ENCODE measurements around the gene SFMBT2. TPM values are rescaled to one million over a fixed set of nuclear protein-coding genes. Genes with fewer than 3 reads are reported as not detected.

Gene SFMBT2
- total RNA-seq, 1 experiment from 2014 or later: 7.4 TPM

DNA sequence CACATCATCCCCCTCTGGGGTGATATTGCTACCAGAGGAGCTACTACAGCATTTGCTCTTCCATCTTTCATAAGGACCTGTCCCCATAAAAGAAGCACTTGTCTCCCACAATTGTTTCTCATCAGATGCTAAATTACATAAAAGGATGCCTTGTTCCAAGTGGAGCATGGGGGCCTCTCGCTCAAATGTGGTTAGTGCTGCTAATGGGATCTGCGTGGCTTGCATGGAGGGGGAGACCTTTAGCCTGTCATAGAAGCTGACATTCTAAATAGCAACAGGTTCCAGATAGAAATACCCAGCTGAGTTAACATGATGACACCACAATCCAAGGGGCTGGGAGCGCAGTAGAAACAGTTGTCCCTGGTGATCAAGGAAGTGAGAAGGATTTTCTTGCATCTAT lies 257.9 kb downstream of the SFMBT2 start:
- H3K27ac Mint-ChIP-seq (ENCODE audit: low read depth, unreplicated experiment): no peak overlapping the region
- ChIA-PET CTCF (interaction anchor here (0.6 to 0.9 kb wide), 3 partner anchors 228 to 636 kb away, joined by 3 to 4 read pairs (median 3); no protein-coding TSS in a partner anchor), POLR2A (interaction anchor here (0.6 to 1.3 kb wide), 2 partner anchors 8 to 34 kb away, joined by 5 to 7 read pairs; no protein-coding TSS in a partner anchor)

GRCh38 chr10:7152341-7152740 lies 258.5 kb downstream of the SFMBT2 start:
- no peak overlapping the region for H3K27ac Mint-ChIP-seq (ENCODE audit: low read depth, unreplicated experiment)
- intact Hi-C loops (cut with micrococcal nuclease): no loop called here
- H3K27me3 Mint-ChIP-seq (ENCODE audit: insufficient read depth, unreplicated experiment): no peaks in the 10 kb centered on the region
- CTCF ChIA-PET: interaction anchor here (0.6 to 0.9 kb wide), 3 partner anchors 54 to 635 kb away, joined by 3 to 4 read pairs (median 3); no protein-coding TSS in a partner anchor
- no peak for DNase-seq (ENCODE audit: unreplicated experiment)
- POLR2A ChIA-PET: no interaction called here
- H3K4me3 Mint-ChIP-seq (ENCODE audit: unreplicated experiment): no peak overlapping the region
- no peaks in the 10 kb centered on the region for H3K36me3 Mint-ChIP-seq (ENCODE audit: insufficient read depth, unreplicated experiment)
- no peaks in the 10 kb centered on the region for H3K9me3 Mint-ChIP-seq (ENCODE audit: unreplicated experiment)
- BruUV-seq (replicated peaks): no TSS peak
- H3K4me1 Mint-ChIP-seq (ENCODE audit: insufficient read depth, unreplicated experiment): peaks cover 9% of the 10 kb centered on the region
- TF ChIP-seq, protein P1, sequence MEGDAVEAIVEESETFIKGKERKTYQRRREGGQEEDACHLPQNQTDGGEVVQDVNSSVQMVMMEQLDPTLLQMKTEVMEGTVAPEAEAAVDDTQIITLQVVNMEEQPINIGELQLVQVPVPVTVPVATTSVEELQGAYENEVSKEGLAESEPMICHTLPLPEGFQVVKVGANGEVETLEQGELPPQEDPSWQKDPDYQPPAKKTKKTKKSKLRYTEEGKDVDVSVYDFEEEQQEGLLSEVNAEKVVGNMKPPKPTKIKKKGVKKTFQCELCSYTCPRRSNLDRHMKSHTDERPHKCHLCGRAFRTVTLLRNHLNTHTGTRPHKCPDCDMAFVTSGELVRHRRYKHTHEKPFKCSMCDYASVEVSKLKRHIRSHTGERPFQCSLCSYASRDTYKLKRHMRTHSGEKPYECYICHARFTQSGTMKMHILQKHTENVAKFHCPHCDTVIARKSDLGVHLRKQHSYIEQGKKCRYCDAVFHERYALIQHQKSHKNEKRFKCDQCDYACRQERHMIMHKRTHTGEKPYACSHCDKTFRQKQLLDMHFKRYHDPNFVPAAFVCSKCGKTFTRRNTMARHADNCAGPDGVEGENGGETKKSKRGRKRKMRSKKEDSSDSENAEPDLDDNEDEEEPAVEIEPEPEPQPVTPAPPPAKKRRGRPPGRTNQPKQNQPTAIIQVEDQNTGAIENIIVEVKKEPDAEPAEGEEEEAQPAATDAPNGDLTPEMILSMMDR (IDR thresholded peaks at IDR 0.05; ENCODE audit: unreplicated experiment): no peak

More for the DNA sequence above, 257.9 kb downstream of the SFMBT2 start:
- Mint-ChIP-seq H3K9me3 (ENCODE audit: unreplicated experiment) (no peaks in the 10 kb centered on the region), H3K36me3 (ENCODE audit: insufficient read depth, unreplicated experiment) (no peaks in the 10 kb centered on the region), H3K4me3 (ENCODE audit: unreplicated experiment) (no peak overlapping the region), H3K4me1 (ENCODE audit: insufficient read depth, unreplicated experiment) (peaks cover 9% of the 10 kb centered on the region), H3K27me3 (ENCODE audit: insufficient read depth, unreplicated experiment) (no peaks in the 10 kb centered on the region)
- BruUV-seq (replicated peaks): no TSS peak
- TF ChIP-seq, protein P1 (IDR thresholded peaks at IDR 0.05; ENCODE audit: unreplicated experiment): no peak
- intact Hi-C loops (cut with micrococcal nuclease): no loop called here
- no peak for DNase-seq (ENCODE audit: unreplicated experiment)

- TF ChIP-seq, protein P1 (IDR thresholded peaks at IDR 0.05; ENCODE audit: unreplicated experiment): no peak
- ChIA-PET POLR2A (no interaction called here), CTCF (interaction anchor here (0.6 kb wide), 1 partner anchor 49 kb away, joined by 3 read pairs; no protein-coding TSS in a partner anchor)
- BruUV-seq (replicated peaks): no TSS peak
- H3K27me3 Mint-ChIP-seq (ENCODE audit: insufficient read depth, unreplicated experiment): peaks cover 1% of the 10 kb centered on the region
- no peak for DNase-seq (ENCODE audit: unreplicated experiment)
- no peak overlapping the region for H3K27ac Mint-ChIP-seq (ENCODE audit: low read depth, unreplicated experiment)
- H3K36me3 Mint-ChIP-seq (ENCODE audit: insufficient read depth, unreplicated experiment): no peaks in the 10 kb centered on the region
- H3K9me3 Mint-ChIP-seq (ENCODE audit: unreplicated experiment): no peaks in the 10 kb centered on the region
- H3K4me3 Mint-ChIP-seq (ENCODE audit: unreplicated experiment): no peak overlapping the region
- H3K4me1 Mint-ChIP-seq (ENCODE audit: insufficient read depth, unreplicated experiment): peaks cover 9% of the 10 kb centered on the region
- intact Hi-C loops (cut with micrococcal nuclease): no loop called here
Measured at GRCh38 chr10:7151538-7151937, 259.3 kb downstream of the SFMBT2 start.

- ChIA-PET CTCF (interaction anchor here (0.6 kb wide), 1 partner anchor 11 kb away, joined by 3 read pairs; no protein-coding TSS in a partner anchor), POLR2A (interaction anchor here (1.0 kb wide), 1 partner anchor 8 kb away, joined by 3 read pairs; no protein-coding TSS in a partner anchor)
- H3K4me3 Mint-ChIP-seq (ENCODE audit: unreplicated experiment): no peak overlapping the region
- H3K27me3 Mint-ChIP-seq (ENCODE audit: insufficient read depth, unreplicated experiment): peaks cover 13% of the 10 kb centered on the region
- peaks cover 9% of the 10 kb centered on the region for H3K4me1 Mint-ChIP-seq (ENCODE audit: insufficient read depth, unreplicated experiment)
- intact Hi-C loops (cut with micrococcal nuclease): no loop called here
- H3K27ac Mint-ChIP-seq (ENCODE audit: low read depth, unreplicated experiment): no peak overlapping the region
- H3K36me3 Mint-ChIP-seq (ENCODE audit: insufficient read depth, unreplicated experiment): no peaks in the 10 kb centered on the region
- BruUV-seq (replicated peaks): no TSS peak
- DNase-seq (ENCODE audit: unreplicated experiment): no peak
- no peaks in the 10 kb centered on the region for H3K9me3 Mint-ChIP-seq (ENCODE audit: unreplicated experiment)
- TF ChIP-seq, protein P1 (IDR thresholded peaks at IDR 0.05; ENCODE audit: unreplicated experiment): no peak
Measured at GRCh38 chr10:7150349-7150748, 260.5 kb downstream of the SFMBT2 start.
